Measurements from ENCODE around the gene RHOXF1. TPM values are rescaled to one million over a fixed set of nuclear protein-coding genes. Genes with fewer than 3 reads are reported as not detected.
"Not testable (repeated sequence)": the region's sequence is repeated elsewhere in the genome, so short reads cannot be mapped to it uniquely, and the experiment has no call there.

The RHOXF1 gene
- total RNA-seq, result not detected

- CTCF ChIA-PET, result no interaction called here
- H3K27ac Mint-ChIP-seq, result no peak within 1 kb of the TSS
- no peaks in the 10 kb centered on the region for H3K4me1 Mint-ChIP-seq
- H3K27me3 Mint-ChIP-seq, result no peaks in the 10 kb centered on the region
- ATAC-seq (no peak), DNase-seq (no peak)
- no peaks in the 10 kb centered on the region for H3K9me3 Mint-ChIP-seq (ENCODE audit: low read depth)
- no peak within 1 kb of the TSS for H3K4me3 Mint-ChIP-seq
- H3K36me3 Mint-ChIP-seq, result no peaks in the 10 kb centered on the region
Measured at GRCh38 chrX:120115438-120115963, at the start of gene RHOXF1. RHOXF1 (minus strand) TSS chrX:120115913; CDS start chrX:120115862, 51 bp downstream.

GRCh38 chrX:120159086-120159485 is 43.4 kb upstream of the RHOXF1 start:
- H3K4me3 Mint-ChIP-seq; H3K9me3 Mint-ChIP-seq (ENCODE audit: low read depth); DNase-seq; CTCF ChIA-PET; H3K27ac Mint-ChIP-seq; ATAC-seq; H3K36me3 Mint-ChIP-seq; H3K27me3 Mint-ChIP-seq; H3K4me1 Mint-ChIP-seq: not testable (repeated sequence)

- CTCF ChIA-PET, result not testable (repeated sequence)
Measured at GRCh38 chrX:120158313-120158712, 42.6 kb upstream of the RHOXF1 start, which contains the start of gene RHOXF2. RHOXF2 (plus strand) TSS chrX:120158613; CDS start chrX:120158751, 138 bp downstream.

GRCh38 chrX:120150109-120150744 is 34.5 kb upstream of the RHOXF1 start:
- DNase-seq; H3K4me3 Mint-ChIP-seq; H3K27ac Mint-ChIP-seq; H3K27me3 Mint-ChIP-seq; H3K9me3 Mint-ChIP-seq (ENCODE audit: low read depth); H3K36me3 Mint-ChIP-seq; CTCF ChIA-PET: not testable (repeated sequence)
- peaks cover 10% of the 10 kb centered on the region for H3K4me1 Mint-ChIP-seq
- ATAC-seq, result peak; percentile 27

More at GRCh38 chrX:120158313-120158712, 42.6 kb upstream of the RHOXF1 start, which contains the start of gene RHOXF2:
- not testable (repeated sequence) for DNase-seq; H3K27me3 Mint-ChIP-seq; H3K4me1 Mint-ChIP-seq; H3K36me3 Mint-ChIP-seq; ATAC-seq; H3K27ac Mint-ChIP-seq; H3K4me3 Mint-ChIP-seq; H3K9me3 Mint-ChIP-seq (ENCODE audit: low read depth)

GRCh38 chrX:120147537-120147936 is 31.8 kb upstream of the RHOXF1 start:
- Mint-ChIP-seq H3K4me3 (no peak overlapping the region), H3K36me3 (peaks cover 11% of the 10 kb centered on the region), H3K4me1 (peaks cover 23% of the 10 kb centered on the region), H3K27me3 (no peaks in the 10 kb centered on the region), H3K9me3 (ENCODE audit: low read depth) (peaks cover 5% of the 10 kb centered on the region), H3K27ac (no peak overlapping the region)
- CTCF ChIA-PET, result no interaction called here
- DNase-seq, result no peak
- no peak for ATAC-seq

GRCh38 chrX:120146323-120146722 is 30.6 kb upstream of the RHOXF1 start:
- H3K36me3 Mint-ChIP-seq, result peaks cover 11% of the 10 kb centered on the region
- H3K4me1 Mint-ChIP-seq, result peaks cover 25% of the 10 kb centered on the region
- DNase-seq; H3K27me3 Mint-ChIP-seq; H3K4me3 Mint-ChIP-seq; H3K9me3 Mint-ChIP-seq (ENCODE audit: low read depth); CTCF ChIA-PET; H3K27ac Mint-ChIP-seq; ATAC-seq: not testable (repeated sequence)

- Mint-ChIP-seq H3K9me3 (ENCODE audit: low read depth) (peaks cover 5% of the 10 kb centered on the region), H3K27me3 (no peaks in the 10 kb centered on the region), H3K4me1 (peaks cover 27% of the 10 kb centered on the region), H3K4me3 (no peak overlapping the region), H3K36me3 (peaks cover 11% of the 10 kb centered on the region), H3K27ac (no peak overlapping the region)
- CTCF ChIA-PET, result interaction anchor here (1.2 kb wide), 1 partner anchor 68 kb away, joined by 3 read pairs; no protein-coding TSS in a partner anchor
- ATAC-seq (peak; percentile 36), DNase-seq (peak; percentile 40)
Measured at GRCh38 chrX:120145295-120145925, 29.7 kb upstream of the RHOXF1 start.

GRCh38 chrX:120144178-120144844 is 28.6 kb upstream of the RHOXF1 start:
- peak overlapping the region; percentile 40 for H3K27ac Mint-ChIP-seq
- peaks cover 11% of the 10 kb centered on the region for H3K36me3 Mint-ChIP-seq

GRCh38 chrX:120140293-120140981 is 24.7 kb upstream of the RHOXF1 start:
- peaks cover 2% of the 10 kb centered on the region for H3K36me3 Mint-ChIP-seq

More at GRCh38 chrX:120144178-120144844, 28.6 kb upstream of the RHOXF1 start:
- CTCF ChIA-PET, result no interaction called here
- H3K4me1 Mint-ChIP-seq, result peaks cover 27% of the 10 kb centered on the region
- peaks cover 5% of the 10 kb centered on the region for H3K9me3 Mint-ChIP-seq (ENCODE audit: low read depth)
- H3K27me3 Mint-ChIP-seq, result no peaks in the 10 kb centered on the region
- ATAC-seq (no peak), DNase-seq (no peak)
- no peak overlapping the region for H3K4me3 Mint-ChIP-seq

GRCh38 chrX:120137439-120137838 is 21.7 kb upstream of the RHOXF1 start:
- Mint-ChIP-seq H3K9me3 (ENCODE audit: low read depth) (no peaks in the 10 kb centered on the region), H3K27ac (no peak overlapping the region), H3K36me3 (no peaks in the 10 kb centered on the region), H3K4me3 (no peak overlapping the region), H3K4me1 (peaks cover 9% of the 10 kb centered on the region), H3K27me3 (no peaks in the 10 kb centered on the region)
- ATAC-seq (no peak), DNase-seq (no peak)
- CTCF ChIA-PET, result no interaction called here

More at GRCh38 chrX:120140293-120140981, 24.7 kb upstream of the RHOXF1 start:
- no peak for DNase-seq
- Mint-ChIP-seq H3K27me3 (no peaks in the 10 kb centered on the region), H3K27ac (no peak overlapping the region), H3K4me1 (peaks cover 24% of the 10 kb centered on the region), H3K9me3 (ENCODE audit: low read depth) (no peaks in the 10 kb centered on the region), H3K4me3 (no peak overlapping the region)
- no peak for ATAC-seq
- CTCF ChIA-PET, result no interaction called here

- ATAC-seq (no peak), DNase-seq (no peak)
- H3K4me3 Mint-ChIP-seq, result no peak overlapping the region
- no peaks in the 10 kb centered on the region for H3K9me3 Mint-ChIP-seq (ENCODE audit: low read depth)
- H3K27me3 Mint-ChIP-seq, result no peaks in the 10 kb centered on the region
- H3K27ac Mint-ChIP-seq, result no peak overlapping the region
- CTCF ChIA-PET, result no interaction called here
- peaks cover 9% of the 10 kb centered on the region for H3K4me1 Mint-ChIP-seq
- no peaks in the 10 kb centered on the region for H3K36me3 Mint-ChIP-seq
Measured at GRCh38 chrX:120136840-120137239, 21.1 kb upstream of the RHOXF1 start.

GRCh38 chrX:120136128-120136527 is 20.4 kb upstream of the RHOXF1 start:
- Mint-ChIP-seq H3K9me3 (ENCODE audit: low read depth) (no peaks in the 10 kb centered on the region), H3K36me3 (no peaks in the 10 kb centered on the region), H3K27ac (no peak overlapping the region), H3K27me3 (no peaks in the 10 kb centered on the region), H3K4me3 (no peak overlapping the region), H3K4me1 (peaks cover 8% of the 10 kb centered on the region)
- CTCF ChIA-PET, result no interaction called here
- ATAC-seq (no peak), DNase-seq (no peak)

GRCh38 chrX:120128306-120128846 is 12.7 kb upstream of the RHOXF1 start:
- H3K27ac Mint-ChIP-seq; H3K4me1 Mint-ChIP-seq; DNase-seq; ATAC-seq; H3K27me3 Mint-ChIP-seq; H3K9me3 Mint-ChIP-seq (ENCODE audit: low read depth); H3K4me3 Mint-ChIP-seq; H3K36me3 Mint-ChIP-seq: not testable (repeated sequence)
- CTCF ChIA-PET, result interaction anchor here (0.5 kb wide), 1 partner anchor 246 kb away, joined by 3 read pairs; no protein-coding TSS in a partner anchor

All from activated CD8-positive, alpha-beta memory T cell treated with anti-CD3 and anti-CD28 coated beads, Interleukin-2, amount 10 ng/mL, durations not matched to agents 7 days and 5 days (primary cell).